ENCODE data around the gene WWC2. TPM values are rescaled to one million over a fixed set of nuclear protein-coding genes. Genes with fewer than 3 reads are reported as not detected.

WWC2 gene
- total and polyA plus RNA-seq, 2 experiments from 2014 or later = 18.8 to 30.2 TPM

DNA sequence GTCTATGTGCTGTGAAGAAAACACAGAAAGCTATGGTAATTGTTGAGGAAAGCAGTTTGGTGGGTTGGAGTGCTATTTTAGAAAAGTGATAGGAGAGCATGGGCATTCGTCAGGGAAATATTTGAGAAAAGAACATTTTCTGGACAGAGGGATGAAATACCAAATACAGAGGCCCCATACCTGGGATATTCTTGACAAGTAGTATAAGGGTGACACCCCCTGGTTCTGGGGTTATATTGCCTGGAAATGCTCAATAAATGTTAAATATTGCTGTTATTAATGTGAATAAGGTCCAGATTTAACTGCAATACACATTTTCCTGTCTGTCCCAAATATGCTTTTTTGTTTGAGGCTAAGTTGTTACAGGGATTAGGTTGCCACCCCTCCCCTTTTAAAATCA is 42.9 kb downstream of the WWC2 start:
- TF ChIP-seq, protein P1, sequence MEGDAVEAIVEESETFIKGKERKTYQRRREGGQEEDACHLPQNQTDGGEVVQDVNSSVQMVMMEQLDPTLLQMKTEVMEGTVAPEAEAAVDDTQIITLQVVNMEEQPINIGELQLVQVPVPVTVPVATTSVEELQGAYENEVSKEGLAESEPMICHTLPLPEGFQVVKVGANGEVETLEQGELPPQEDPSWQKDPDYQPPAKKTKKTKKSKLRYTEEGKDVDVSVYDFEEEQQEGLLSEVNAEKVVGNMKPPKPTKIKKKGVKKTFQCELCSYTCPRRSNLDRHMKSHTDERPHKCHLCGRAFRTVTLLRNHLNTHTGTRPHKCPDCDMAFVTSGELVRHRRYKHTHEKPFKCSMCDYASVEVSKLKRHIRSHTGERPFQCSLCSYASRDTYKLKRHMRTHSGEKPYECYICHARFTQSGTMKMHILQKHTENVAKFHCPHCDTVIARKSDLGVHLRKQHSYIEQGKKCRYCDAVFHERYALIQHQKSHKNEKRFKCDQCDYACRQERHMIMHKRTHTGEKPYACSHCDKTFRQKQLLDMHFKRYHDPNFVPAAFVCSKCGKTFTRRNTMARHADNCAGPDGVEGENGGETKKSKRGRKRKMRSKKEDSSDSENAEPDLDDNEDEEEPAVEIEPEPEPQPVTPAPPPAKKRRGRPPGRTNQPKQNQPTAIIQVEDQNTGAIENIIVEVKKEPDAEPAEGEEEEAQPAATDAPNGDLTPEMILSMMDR (IDR thresholded peaks at IDR 0.05; ENCODE audit: low read depth, low read length) = peak; percentile 2
- no peak overlapping the region for H3K4me3 ChIP-seq
- DNase-seq (ENCODE audit: low read depth in 1 of 2, low spot score in 1 of 2) = no peak
- no peaks in the 10 kb centered on the region for H3K36me3 ChIP-seq
- no peaks in the 10 kb centered on the region for H3K9me3 ChIP-seq (ENCODE audit: low read depth)
- H3K4me1 ChIP-seq (ENCODE audit: low read depth) = peaks cover 8% of the 10 kb centered on the region
- no peaks in the 10 kb centered on the region for H3K27me3 ChIP-seq
- no peak overlapping the region for H3K27ac ChIP-seq

DNA sequence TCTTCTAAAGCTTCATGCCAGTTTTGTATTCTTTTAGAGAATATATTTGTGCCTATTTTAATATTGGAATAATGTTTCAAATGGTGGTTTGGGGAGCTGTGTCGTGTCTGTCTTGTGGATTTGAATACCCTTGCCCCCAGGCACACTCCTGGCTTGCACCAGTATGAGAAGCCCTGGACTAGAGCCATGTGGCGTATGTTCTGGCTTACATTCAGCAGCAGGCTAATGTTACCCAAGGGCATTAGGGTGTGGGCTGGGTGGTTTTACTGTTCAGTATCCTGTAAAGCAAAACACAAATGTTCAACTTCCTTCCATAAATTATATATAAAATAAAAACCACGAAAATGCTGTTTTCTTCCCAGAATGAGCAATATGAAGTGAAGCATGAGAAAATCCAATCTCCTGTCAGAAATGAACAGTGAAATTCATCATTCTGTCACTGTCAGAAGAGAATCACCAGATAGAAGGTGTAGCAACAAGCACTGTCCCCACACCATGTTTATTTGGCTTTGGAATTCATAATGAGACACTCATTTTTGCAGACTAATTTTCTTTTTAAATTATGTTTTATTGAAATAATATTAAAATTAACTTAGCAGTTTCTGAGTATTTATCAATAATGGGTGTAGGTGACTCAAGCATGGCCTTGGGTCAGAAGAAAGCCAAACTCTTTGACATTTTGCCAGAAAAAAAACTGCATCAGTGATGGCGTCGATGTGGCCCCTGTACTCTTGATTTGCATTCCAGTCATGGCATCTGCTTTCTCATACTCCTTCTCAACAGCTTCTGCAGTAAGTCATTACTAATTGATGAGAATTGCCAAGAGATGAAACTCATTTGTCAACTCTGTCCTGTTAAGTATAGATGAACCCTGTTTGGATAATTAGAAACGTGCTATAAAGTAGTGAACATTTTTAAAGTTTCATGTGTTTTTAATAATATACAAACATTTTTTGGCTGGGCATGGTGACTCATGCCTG is 43.8 kb downstream of the WWC2 start:
- no peak overlapping the region for H3K27ac ChIP-seq
- H3K27me3 ChIP-seq = no peaks in the 10 kb centered on the region
- TF ChIP-seq, protein P1 (IDR thresholded peaks at IDR 0.05; ENCODE audit: low read depth, low read length) = no peak
- H3K4me1 ChIP-seq (ENCODE audit: low read depth) = peaks cover 8% of the 10 kb centered on the region
- H3K9me3 ChIP-seq (ENCODE audit: low read depth) = no peaks in the 10 kb centered on the region
- no peaks in the 10 kb centered on the region for H3K36me3 ChIP-seq
- DNase-seq (ENCODE audit: low read depth in 1 of 2, low spot score in 1 of 2) = peak; percentile 35 to 69
- H3K4me3 ChIP-seq = no peak overlapping the region

DNA sequence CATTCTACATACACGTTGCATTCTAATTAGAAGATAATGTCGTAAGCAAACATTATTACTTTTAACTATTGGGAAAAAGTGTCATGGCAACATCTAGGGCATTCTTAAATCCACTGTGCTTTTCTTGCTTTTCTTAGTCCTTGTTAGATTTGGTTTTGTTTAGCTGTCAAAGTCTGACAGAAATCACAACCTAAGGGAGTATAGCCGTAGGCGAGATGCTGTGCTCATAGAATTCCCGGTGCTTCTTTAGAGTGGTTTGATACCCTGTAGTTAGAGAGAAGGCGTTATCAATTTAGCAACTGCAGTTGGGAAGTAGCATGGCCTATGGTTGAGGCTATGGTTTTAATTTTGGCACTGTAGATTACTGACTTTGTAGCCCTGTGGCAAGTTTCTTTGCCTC is 45.7 kb downstream of the WWC2 start:
- TF ChIP-seq, protein P1 (IDR thresholded peaks at IDR 0.05; ENCODE audit: low read depth, low read length) = no peak
- no peak for DNase-seq (ENCODE audit: low read depth in 1 of 2, low spot score in 1 of 2)
- no peaks in the 10 kb centered on the region for H3K27me3 ChIP-seq
- H3K27ac ChIP-seq = no peak overlapping the region
- no peaks in the 10 kb centered on the region for H3K36me3 ChIP-seq
- H3K4me3 ChIP-seq = no peak overlapping the region
- no peaks in the 10 kb centered on the region for H3K9me3 ChIP-seq (ENCODE audit: low read depth)
- peaks cover 8% of the 10 kb centered on the region for H3K4me1 ChIP-seq (ENCODE audit: low read depth)

DNA sequence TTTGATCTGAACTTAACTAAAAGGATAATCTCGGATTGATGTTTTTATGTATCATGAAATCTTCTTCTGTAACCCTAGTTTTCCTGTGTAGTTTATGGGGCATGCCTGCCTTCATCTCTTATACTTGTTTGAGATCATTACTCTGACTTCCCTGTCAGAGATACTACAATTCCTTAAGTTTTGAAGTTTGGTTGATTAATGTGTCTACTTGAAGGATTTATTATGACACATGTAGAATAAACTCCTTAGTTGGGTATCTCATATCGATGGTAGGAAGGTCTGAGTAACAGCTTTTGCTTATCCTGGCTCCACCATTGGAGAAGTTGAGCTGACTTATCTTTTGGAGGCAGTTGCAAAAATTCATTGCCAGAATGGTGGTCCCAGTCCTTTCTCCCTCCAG is 46.7 kb downstream of the WWC2 start:
- no peak for DNase-seq (ENCODE audit: low read depth in 1 of 2, low spot score in 1 of 2)
- Histone ChIP-seq H3K9me3 (ENCODE audit: low read depth) (no peaks in the 10 kb centered on the region), H3K27me3 (no peaks in the 10 kb centered on the region), H3K36me3 (no peaks in the 10 kb centered on the region), H3K27ac (no peak overlapping the region), H3K4me1 (ENCODE audit: low read depth) (peaks cover 8% of the 10 kb centered on the region), H3K4me3 (no peak overlapping the region)
- TF ChIP-seq, protein P1 (IDR thresholded peaks at IDR 0.05; ENCODE audit: low read depth, low read length) = no peak

DNA sequence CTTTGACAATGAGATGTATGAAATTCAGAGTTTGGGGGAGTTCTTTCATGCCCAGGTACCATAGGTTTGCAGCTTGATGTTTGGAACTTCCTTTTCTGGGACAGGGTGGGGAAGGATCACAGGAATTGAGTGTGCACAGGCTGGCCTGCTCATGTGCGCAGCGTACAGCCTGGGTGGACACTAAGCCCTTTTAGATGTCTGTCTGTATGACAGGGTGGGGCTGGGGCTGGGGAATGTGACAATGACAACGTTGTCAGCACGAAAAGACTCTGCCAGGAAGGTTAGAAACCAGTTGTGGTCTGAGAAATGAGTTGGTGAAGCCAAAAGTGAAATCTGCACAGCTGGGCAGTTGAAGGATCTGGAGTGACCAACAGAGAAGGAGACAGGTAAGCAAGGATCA is 47.4 kb downstream of the WWC2 start:
- H3K4me1 ChIP-seq (ENCODE audit: low read depth) = peaks cover 8% of the 10 kb centered on the region
- H3K9me3 ChIP-seq (ENCODE audit: low read depth) = no peaks in the 10 kb centered on the region
- no peaks in the 10 kb centered on the region for H3K36me3 ChIP-seq
- no peak overlapping the region for H3K4me3 ChIP-seq
- TF ChIP-seq, protein P1 (IDR thresholded peaks at IDR 0.05; ENCODE audit: low read depth, low read length) = no peak
- DNase-seq (ENCODE audit: low read depth in 1 of 2, low spot score in 1 of 2) = no peak
- no peak overlapping the region for H3K27ac ChIP-seq
- H3K27me3 ChIP-seq = no peaks in the 10 kb centered on the region

All from cardiac muscle cell (in vitro differentiated cells and primary cell).